Heart left ventricle (tissue), 16 donors: ENCODE results near the gene MYO5A. TPM values are rescaled to one million over a fixed set of nuclear protein-coding genes. Genes with fewer than 3 reads are reported as not detected.

Source experiments
- ATAC-seq, 4 donors: fragments of 200-7000 bp; cut with Tn5 transposase; one replicate each; pipeline ENCODE4 v1.9.1; 2020 to 2022; ENCODE audit warnings: moderate library complexity in 4 of 4, mild to moderate bottlenecking in 3 of 4, moderate number of reproducible peaks in 1 of 4
- DNase-seq, 5 donors: peaks; one replicate each; pipeline ENCODE4 v3.0.0-alpha.2; 2020
- H3K27ac ChIP-seq, 12 donors: fragments of 200-600 bp; sonication (generic) in 4 of 12; one replicate each; pipeline versions ENCODE4 v1.5.0 to v1.8.0; 2016 to 2022; ENCODE audit warnings: mild to moderate bottlenecking in 2 of 12
- H3K27me3 ChIP-seq, 9 donors: fragments of 200-600 bp; sonication (generic) in 2 of 9; one replicate each; pipeline versions ENCODE4 v1.5.1 to v1.8.0; 2016 to 2022; ENCODE audit warnings: mild to moderate bottlenecking in 3 of 9
- H3K36me3 ChIP-seq, 9 donors: fragments of 200-600 bp; sonication (generic) in 2 of 9; one replicate each; pipeline versions ENCODE4 v1.5.0 to v1.8.0; 2018 to 2022; ENCODE audit warnings: mild to moderate bottlenecking in 2 of 9
- H3K4me1 ChIP-seq, 12 donors: fragments of 200-600 bp; sonication (generic) in 4 of 12; one replicate each; pipeline versions ENCODE4 v1.5.0 to v1.8.0; 2016 to 2022; ENCODE audit warnings: mild to moderate bottlenecking in 3 of 12
- H3K4me3 ChIP-seq, 12 donors: fragments of 200-600 bp; sonication (generic) in 4 of 12; one replicate each; pipeline versions ENCODE4 v1.5.0 to v1.8.0; 2017 to 2022; ENCODE audit warnings: mild to moderate bottlenecking in 9 of 12, moderate library complexity in 4 of 12
- H3K9me3 ChIP-seq, 12 donors: fragments of 200-600 bp; sonication (generic) in 4 of 12; one replicate each; pipeline versions ENCODE4 v1.5.0 to v1.8.0; 2016 to 2022; ENCODE audit warnings: mild to moderate bottlenecking in 1 of 12
- POLR2A ChIP-seq, 2 donors: fragments of 450-650 bp; IDR thresholded peaks; one replicate each; pipeline ENCODE4 v1.6.1; 2017; ENCODE audit warnings: antibody characterized with exemption in 2 of 2, mild to moderate bottlenecking in 2 of 2, moderate library complexity in 2 of 2
- WGBS, 4 donors: extraction: QIAGEN DNeasy Blood & Tissue Kit in 2 of 4; methylation state at CpG; one replicate each; pipeline versions ENCODE4 v1.1.5 to v1.1.7; 2013 to 2018; 5-methylcytosine and 5-hydroxymethylcytosine counted together
- intact Hi-C, 10 donors: fragments of 100-400 bp; cut with DNase I; formaldehyde crosslinking; loops; one replicate each; pipeline versions ENCODE4 v1.11.1 to v1.14.2; 2022
- polyA plus RNA-seq, 2 donors: library from polyadenylated mRNA; stranded (reverse); fragments of 200-250 nt; gene quantifications; one replicate each; pipeline ENCODE4 v1.2.3, GENCODE V29; 2013
- total RNA-seq, 9 donors: library from RNA; depleted of rRNA in 2 of 9; stranded (reverse); fragments of >200 nt in 2 of 9; fragmentation: NEBNext Ultra II Directional in 3 of 9; extraction: Animal tissue kit (Norgen Biotek cat#: 25700) in 3 of 9; gene quantifications; one replicate each; pipeline versions ENCODE4 v1.1.0 to v1.2.4, GENCODE V29; 2016 to 2023
- TF ChIP-seq, protein P1 (sequence below), 12 donors: fragments of 200-600 bp; sonication (generic) in 4 of 12; IDR thresholded peaks; one replicate each; pipeline versions ENCODE4 v1.5.0 to v1.8.0; 2018 to 2022; ENCODE audit warnings: antibody characterized with exemption in 12 of 12, mild to moderate bottlenecking in 5 of 12
- donor health status: ischemic (EF 13 %, LVEDD 7.1; RV severe dilation, severe dysfunction).
- donor health status: healthy with polysubstance abuse.
- donor health status: DM: no; HTN: yes; CAD: no.
- donor health status: DM: no; HTN: no; CAD: no.
- donor health status: ischemic (EF 25% LVEDD 6.9; RV normal size, moderate dysfunction).
- donor health status: ischemic (EF 25% LVEDD 5.7; RV mildly dilated, moderate dysfunction).
- donor health status: healthy.
- donor health status: DM: yes; HTN: yes; CAD: no.
- donor health status: ischemic (EF 35%, LVEDD 5.7; RV mildly dilated, moderate dysfunction).
- donor health status: nonischemic (EF 11% LVEDD 7.7; RV severe dilation, severe dysfunction).
- donor health status: DM: yes; HTN: yes; CAD: no.
- donor health status: PGD.
- donor health status: ischemic (EF 29% LVEDD 5.4; RV normal size, mild dysfunction).
- donor health status: nonischemic (EF 23%, LVEDD 6.1; RV moderate dilation, normal function).

MYO5A gene
- total and polyA plus RNA-seq, 11 donors, result 3.2 to 29.6 (median 6.9) TPM

DNA sequence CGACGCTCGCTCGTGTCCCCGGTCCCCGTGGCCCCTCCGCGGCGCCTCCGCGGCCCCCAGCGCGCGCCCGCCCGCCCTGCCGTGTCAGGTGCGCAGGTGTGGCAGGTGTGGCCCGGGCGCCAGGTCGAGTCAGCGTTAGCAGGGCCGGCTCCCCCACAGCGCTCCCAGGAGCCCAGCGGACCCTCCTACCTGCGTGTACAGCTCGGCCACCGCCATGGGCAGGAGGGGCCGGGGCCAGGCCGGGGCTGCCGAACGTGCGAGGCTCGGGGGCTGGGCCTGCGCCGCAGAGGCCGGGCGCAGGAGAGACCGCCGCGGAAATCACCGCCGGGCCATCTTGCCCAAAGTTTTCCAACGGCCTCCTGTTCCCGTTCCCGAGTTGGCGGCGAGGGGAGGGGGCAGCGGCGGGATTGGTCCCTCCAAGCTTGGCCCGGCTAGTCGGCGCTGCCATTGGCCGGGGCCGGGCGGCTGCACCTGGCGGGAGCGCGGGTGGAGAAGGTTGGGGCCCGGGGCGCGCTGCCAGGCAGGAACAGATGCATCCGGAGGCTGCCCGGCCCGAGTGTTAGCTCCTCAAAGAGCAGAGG is 233.2 kb downstream of the MYO5A start, which contains the start of gene MYO5C:
MYO5C (minus strand) TSS at position 384 of the 581 bp plus-strand sequence; CDS start at position 216, 168 bp downstream.
- Histone ChIP-seq H3K36me3 (no peaks in the 10 kb centered on the region), H3K27ac (peak within 1 kb of the TSS in 6 of 12 donors; percentile 18 to 66 (median 46))

DNA sequence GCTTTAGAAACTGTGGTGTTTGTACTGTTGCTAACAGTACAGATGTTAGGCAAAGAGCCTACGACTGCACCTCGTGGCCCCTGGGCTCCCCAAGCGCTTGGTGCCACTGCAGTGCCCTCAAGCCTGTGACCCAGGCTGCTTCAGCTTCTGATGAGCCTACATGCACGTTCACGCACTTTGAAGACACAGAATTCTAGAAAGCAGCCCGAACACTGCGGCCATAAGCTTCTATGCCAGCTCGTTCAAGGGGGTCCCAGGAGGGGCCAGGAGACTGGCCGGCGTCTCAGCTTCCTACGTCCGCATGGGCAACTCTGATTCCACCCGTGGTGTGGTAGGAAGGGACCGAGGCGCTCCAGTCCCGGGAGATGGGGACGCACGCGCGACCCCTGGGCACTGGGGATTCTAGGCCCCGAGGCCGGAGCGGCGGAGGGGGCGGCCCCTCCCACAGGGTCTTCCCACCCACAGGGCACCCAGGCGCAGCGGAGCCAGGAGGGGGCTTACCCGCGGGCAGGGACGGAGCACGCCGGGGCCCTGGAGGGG is 233.7 kb downstream of the MYO5A start:
- 4 to 29% (median 8%) methylated on average over 4 to 32 of the region's 32 CpGs for WGBS, 4 donors
- H3K27me3 ChIP-seq, result peaks cover 0 to 29% (median 0%) of the 10 kb centered on the region in 9 donors
- H3K9me3 ChIP-seq, result no peaks in the 10 kb centered on the region
- peak overlapping the region; percentile 44 to 84 (median 65) for H3K4me3 ChIP-seq
- intact Hi-C loops, result no loop called here
- H3K27ac ChIP-seq, result peak overlapping the region in 6 of 12 donors; percentile 18 to 66 (median 46)
- H3K4me1 ChIP-seq, result peaks cover 0 to 20% (median 10%) of the 10 kb centered on the region in 12 donors
- ATAC-seq, result peak in 3 of 4 donors; percentile 3 to 17 (median 11)
- DNase-seq, result no peak
- no peak for TF ChIP-seq POLR2A (IDR thresholded peaks at IDR 0.05)
- TF ChIP-seq, protein P1, sequence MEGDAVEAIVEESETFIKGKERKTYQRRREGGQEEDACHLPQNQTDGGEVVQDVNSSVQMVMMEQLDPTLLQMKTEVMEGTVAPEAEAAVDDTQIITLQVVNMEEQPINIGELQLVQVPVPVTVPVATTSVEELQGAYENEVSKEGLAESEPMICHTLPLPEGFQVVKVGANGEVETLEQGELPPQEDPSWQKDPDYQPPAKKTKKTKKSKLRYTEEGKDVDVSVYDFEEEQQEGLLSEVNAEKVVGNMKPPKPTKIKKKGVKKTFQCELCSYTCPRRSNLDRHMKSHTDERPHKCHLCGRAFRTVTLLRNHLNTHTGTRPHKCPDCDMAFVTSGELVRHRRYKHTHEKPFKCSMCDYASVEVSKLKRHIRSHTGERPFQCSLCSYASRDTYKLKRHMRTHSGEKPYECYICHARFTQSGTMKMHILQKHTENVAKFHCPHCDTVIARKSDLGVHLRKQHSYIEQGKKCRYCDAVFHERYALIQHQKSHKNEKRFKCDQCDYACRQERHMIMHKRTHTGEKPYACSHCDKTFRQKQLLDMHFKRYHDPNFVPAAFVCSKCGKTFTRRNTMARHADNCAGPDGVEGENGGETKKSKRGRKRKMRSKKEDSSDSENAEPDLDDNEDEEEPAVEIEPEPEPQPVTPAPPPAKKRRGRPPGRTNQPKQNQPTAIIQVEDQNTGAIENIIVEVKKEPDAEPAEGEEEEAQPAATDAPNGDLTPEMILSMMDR (IDR thresholded peaks at IDR 0.05), result no peak
- no peaks in the 10 kb centered on the region for H3K36me3 ChIP-seq

More for the DNA sequence above, 233.2 kb downstream of the MYO5A start, which contains the start of gene MYO5C:
- peak; percentile 82 to 97 (median 96) for ATAC-seq
- Histone ChIP-seq H3K27me3 (peaks cover 0 to 29% (median 0%) of the 10 kb centered on the region in 9 donors), H3K4me3 (peak within 1 kb of the TSS; percentile 44 to 84 (median 65)), H3K4me1 (peaks cover 0 to 20% (median 10%) of the 10 kb centered on the region in 12 donors), H3K9me3 (no peaks in the 10 kb centered on the region)
- peak; percentile 78 to 88 (median 83) for DNase-seq
- intact Hi-C loops, result no loop called here
- WGBS, 4 donors, result 0 to 1% (median 1%) methylated on average over 24 to 65 of the region's 65 CpGs
- TF ChIP-seq, protein P1 (IDR thresholded peaks at IDR 0.05), result no peak
- TF ChIP-seq POLR2A (IDR thresholded peaks at IDR 0.05), result peak in 1 of 2 donors; percentile 39

DNA sequence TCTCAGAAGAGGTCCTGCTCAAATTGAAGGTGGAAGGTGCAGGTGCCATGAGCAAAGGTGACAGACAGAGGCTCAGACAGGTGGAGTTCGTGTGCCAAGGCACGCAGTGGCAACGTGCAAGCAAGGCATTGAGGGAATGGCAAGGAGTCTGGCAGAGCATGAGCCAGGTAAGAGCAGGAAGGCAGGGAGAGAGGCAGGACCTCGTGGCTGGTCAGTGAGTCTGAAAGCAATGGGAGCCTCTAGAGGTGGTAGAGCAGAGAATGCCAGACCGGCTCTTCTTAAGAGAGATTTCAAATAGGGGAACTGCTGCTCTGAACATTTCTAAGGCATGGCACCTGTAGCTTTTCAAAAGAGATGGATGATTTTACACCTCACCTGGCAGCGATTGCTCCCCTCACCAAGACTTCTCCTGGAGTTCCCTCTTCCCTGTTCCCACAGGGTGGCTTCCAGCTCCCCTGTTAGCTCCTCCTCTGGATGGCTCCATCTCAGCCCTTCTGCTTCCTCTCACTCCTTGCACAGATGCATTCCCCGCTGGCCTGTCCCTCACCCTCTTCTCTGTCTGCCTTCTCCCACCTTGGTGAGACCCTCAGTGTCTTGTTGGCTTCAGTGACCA is 235.8 kb downstream of the MYO5A start:
- Histone ChIP-seq H3K27ac (no peak overlapping the region), H3K36me3 (no peaks in the 10 kb centered on the region), H3K27me3 (peaks cover 0 to 29% (median 0%) of the 10 kb centered on the region in 9 donors), H3K4me1 (peaks cover 0 to 22% (median 10%) of the 10 kb centered on the region in 12 donors), H3K9me3 (no peaks in the 10 kb centered on the region), H3K4me3 (no peak overlapping the region)
- no peak for ATAC-seq
- 83 to 89% (median 87%) methylated on average over 7 of the region's 7 CpGs for WGBS, 4 donors
- TF ChIP-seq, protein P1 (IDR thresholded peaks at IDR 0.05), result no peak
- no peak for TF ChIP-seq POLR2A (IDR thresholded peaks at IDR 0.05)
- intact Hi-C loops, result no loop called here
- DNase-seq, result no peak

DNA sequence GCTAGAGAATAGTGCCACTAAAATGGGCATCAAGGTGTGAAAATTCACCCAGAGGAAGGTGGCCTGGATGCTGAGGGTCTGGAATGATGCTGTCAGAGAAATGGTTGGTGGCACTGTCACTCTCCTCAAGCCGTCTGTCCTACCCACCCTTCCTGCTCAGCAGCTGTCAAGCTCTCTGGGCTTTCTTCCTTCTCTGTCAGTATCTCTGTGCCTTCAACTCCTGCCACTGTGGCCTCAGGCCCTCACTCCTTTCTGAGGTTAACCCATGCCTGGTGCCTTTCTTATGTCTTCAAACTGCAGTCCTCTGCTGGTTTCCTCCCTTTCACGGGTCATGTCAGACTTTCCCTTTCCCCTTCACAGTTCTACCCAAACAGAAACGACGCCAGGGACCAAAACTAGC is 237.5 kb downstream of the MYO5A start:
- peaks cover 0 to 25% (median 0%) of the 10 kb centered on the region in 9 donors for H3K27me3 ChIP-seq
- no peak for ATAC-seq
- DNase-seq, result no peak
- no peaks in the 10 kb centered on the region for H3K36me3 ChIP-seq
- no peak overlapping the region for H3K27ac ChIP-seq
- no peak overlapping the region for H3K4me3 ChIP-seq
- intact Hi-C loops, result no loop called here
- peaks cover 0 to 22% (median 9%) of the 10 kb centered on the region in 12 donors for H3K4me1 ChIP-seq
- no peaks in the 10 kb centered on the region for H3K9me3 ChIP-seq
- TF ChIP-seq POLR2A (IDR thresholded peaks at IDR 0.05), result no peak
- TF ChIP-seq, protein P1 (IDR thresholded peaks at IDR 0.05), result no peak
- 80 to 82% (median 80%) methylated on average over 4 of the region's 4 CpGs for WGBS, 4 donors
